GM12891 (cell line): ENCODE measurements around the gene DBX2.

ENCODE experiments used
- POLR2A ChIP-seq: IDR thresholded peaks from 2 replicates; pipeline ENCODE4 v1.6.1; 2011; ENCODE audit warnings: low read depth, low read length, control low read depth
- TAF1 ChIP-seq: IDR thresholded peaks from 2 replicates; pipeline ENCODE4 v1.6.1; 2011; ENCODE audit warnings: low read depth, low read length, control low read depth

DNA sequence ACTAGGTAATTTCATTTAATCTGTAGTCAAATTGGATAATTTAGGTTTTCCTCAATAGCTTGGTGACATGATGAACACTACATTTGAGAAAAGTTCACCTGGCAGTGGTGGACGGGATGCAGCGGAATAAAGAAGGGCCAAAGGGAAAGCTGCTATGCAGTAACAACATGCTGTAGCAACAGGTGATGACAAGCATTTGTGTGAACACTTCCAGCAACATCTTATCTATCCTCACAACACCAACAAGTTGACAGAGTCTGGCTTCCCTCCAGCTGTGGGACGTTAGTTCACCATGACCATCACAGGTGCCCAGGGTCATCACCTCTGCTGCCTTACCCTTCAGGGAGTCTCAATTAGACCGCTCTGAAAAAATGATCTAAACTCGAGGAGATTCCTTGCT lies 8.3 kb downstream of the DBX2 start:
- TF ChIP-seq TAF1 (no peak), POLR2A (no peak)
